Panc1 (cell line): ENCODE results near the gene ELAVL1. TPM values are rescaled to one million over a fixed set of nuclear protein-coding genes. Genes with fewer than 3 reads are reported as not detected.

Experiments used
- ATAC-seq: fragments of 200-7000 bp; cut with Tn5 transposase; 2 replicates; pipeline ENCODE4 v1.9.1; 2020; ENCODE audit warnings: mild to moderate bottlenecking, moderate library complexity
- BruUV-seq: library from RNA; stranded (reverse); fragments of 400-500 nt; replicated peaks from 2 replicates; lab custom pipeline; 2021; lab: Mats Ljungman, UMichigan
- CTCF ChIA-PET: fragments of 300-600 bp; sonication (Branson Sonifier 250); formaldehyde crosslinking; loops from one replicate; lab custom pipeline; 2022; ENCODE audit warnings: antibody characterized with exemption; lab: Charles Lee
- POLR2A ChIA-PET: fragments of 300-600 bp; sonication (Branson Sonifier 250); formaldehyde crosslinking; loops from one replicate; lab custom pipeline; 2022; ENCODE audit warnings: antibody characterized with exemption; lab: Charles Lee
- DNase-seq: peaks from one replicate; pipeline ENCODE4 v3.0.0-alpha.2; 2010; ENCODE audit warnings: low read depth, low spot score
- H3K27ac ChIP-seq: 2 replicates; pipeline ENCODE4 v1.5.1; 2011; ENCODE audit warnings: mild to moderate bottlenecking, low read length, inconsistent platforms
- H3K27me3 ChIP-seq: fragments of 200-500 bp; sonication (Bioruptor generic); 2 replicates; pipeline ENCODE4 v1.6.0; 2014; ENCODE audit warnings: low read length, inconsistent platforms; ENCODE audit not compliant: control insufficient read depth, insufficient read depth
- H3K36me3 ChIP-seq: fragments of 200-500 bp; sonication (Bioruptor generic); 2 replicates; pipeline ENCODE4 v1.5.1; 2014; ENCODE audit warnings: inconsistent platforms, mild to moderate bottlenecking, low read length, moderate library complexity; ENCODE audit not compliant: control insufficient read depth, insufficient read depth
- H3K4me1 ChIP-seq: 2 replicates; pipeline ENCODE4 v1.5.1; 2011; ENCODE audit warnings: inconsistent platforms, mild to moderate bottlenecking, low read length, moderate library complexity; ENCODE audit not compliant: control insufficient read depth, insufficient read depth
- H3K4me3 ChIP-seq, 2 experiments: 2 replicates each; pipeline ENCODE4 v1.5.1; 2011 to 2012; ENCODE audit warnings: low read depth in 2 of 2, low read length in 2 of 2, mild to moderate bottlenecking in 2 of 2, inconsistent platforms in 1 of 2, moderate library complexity in 1 of 2
- H3K9me3 ChIP-seq: fragments of 200-500 bp; sonication (Bioruptor generic); 2 replicates; pipeline ENCODE4 v1.5.1; 2014; ENCODE audit warnings: low read depth, mild to moderate bottlenecking, inconsistent platforms, low read length, moderate library complexity; ENCODE audit not compliant: control insufficient read depth, insufficient read depth
- POLR2AphosphoS5 ChIP-seq: IDR thresholded peaks from 2 replicates; pipeline ENCODE4 v1.6.1; 2012; ENCODE audit warnings: mild to moderate bottlenecking, low read depth, low read length, moderate library complexity
- SIN3A ChIP-seq: IDR thresholded peaks from 2 replicates; pipeline ENCODE4 v1.6.1; 2012; ENCODE audit warnings: low read depth, mild to moderate bottlenecking, low read length, moderate library complexity, borderline replicate concordance; ENCODE audit not compliant: insufficient read depth
- TCF7L2 ChIP-seq: IDR thresholded peaks from 2 replicates; pipeline ENCODE4 v1.6.1; 2011; ENCODE audit warnings: mild to moderate bottlenecking, low read depth, low read length, inconsistent platforms
- in situ Hi-C: cut with HindIII; loops from 2 replicates; pipeline ENCODE4 v1.10.0; 2016; ENCODE audit warnings: low sequenced_read_pairs, low pct_unique_long_range_greater_than_20kb
- intact Hi-C: fragments of 100-400 bp; cut with micrococcal nuclease; formaldehyde crosslinking; loops from one replicate; pipeline ENCODE4 v1.10.0; 2022; ENCODE audit not compliant: unreplicated experiment
- total RNA-seq: library from RNA; stranded (reverse); gene quantifications from one replicate; pipeline ENCODE4 v1.2.1, GENCODE V29; 2021; ENCODE audit not compliant: unreplicated experiment
- TF ChIP-seq, protein P1 (sequence below): fragments of 450-650 bp; IDR thresholded peaks from 2 replicates; pipeline ENCODE4 v1.5.1; 2017; ENCODE audit warnings: mild to moderate bottlenecking
- TF ChIP-seq, protein P2 (sequence below), 2 experiments: IDR thresholded peaks; 2 replicates each; pipeline ENCODE4 v1.6.1; 2011 to 2012; ENCODE audit warnings: low read depth in 2 of 2, control low read depth in 1 of 2, low read length in 1 of 2, mild to moderate bottlenecking in 1 of 2, moderate library complexity in 1 of 2; ENCODE audit not compliant: insufficient read depth in 1 of 2

Gene ELAVL1
- total RNA-seq, 1 experiment from 2014 or later = 123 TPM

DNA sequence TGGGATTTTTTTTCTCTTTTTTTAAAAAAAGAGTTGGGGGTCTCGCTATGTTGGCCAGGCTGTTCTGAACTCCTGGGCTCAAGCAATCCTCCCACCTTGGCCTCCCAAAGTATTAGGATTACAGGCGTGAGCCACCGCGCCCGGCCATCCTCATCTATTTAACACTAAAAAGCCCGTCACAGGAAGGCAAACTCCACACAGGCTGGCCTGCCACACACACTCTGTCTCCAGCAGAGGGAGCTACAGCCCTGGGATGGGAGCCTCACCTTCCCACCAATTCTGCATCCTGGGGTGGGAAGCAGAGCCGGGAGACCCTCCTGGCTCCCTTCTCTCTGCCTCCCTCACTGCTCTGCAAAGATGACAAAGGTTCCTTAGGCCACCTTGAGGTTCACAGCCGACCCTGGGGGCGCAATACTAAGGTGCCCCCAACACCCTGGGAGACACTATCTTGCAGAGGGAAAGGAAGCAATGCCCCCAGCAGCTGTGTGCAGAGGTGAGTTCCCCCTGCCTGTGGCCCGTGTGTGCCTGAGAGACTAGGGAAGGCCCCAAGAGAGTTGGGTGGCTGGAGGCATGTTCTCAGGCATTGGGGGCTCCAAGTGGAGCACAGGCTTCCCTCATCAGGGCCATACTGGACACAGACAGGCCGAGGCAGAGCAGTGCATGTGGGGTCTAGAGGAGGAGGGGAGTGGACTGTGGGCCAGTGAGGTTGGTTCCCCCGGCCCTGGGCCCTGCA lies 34.6 kb downstream of the ELAVL1 start:
- Histone ChIP-seq H3K4me3 (no peak overlapping the region), H3K36me3 (peaks cover 5% of the 10 kb centered on the region), H3K9me3 (no peaks in the 10 kb centered on the region), H3K27me3 (no peaks in the 10 kb centered on the region), H3K4me1 (no peaks in the 10 kb centered on the region), H3K27ac (no peak overlapping the region)
- intact Hi-C loops (no loop called here), in situ Hi-C loops (no loop called here)
- TF ChIP-seq, protein P1, sequence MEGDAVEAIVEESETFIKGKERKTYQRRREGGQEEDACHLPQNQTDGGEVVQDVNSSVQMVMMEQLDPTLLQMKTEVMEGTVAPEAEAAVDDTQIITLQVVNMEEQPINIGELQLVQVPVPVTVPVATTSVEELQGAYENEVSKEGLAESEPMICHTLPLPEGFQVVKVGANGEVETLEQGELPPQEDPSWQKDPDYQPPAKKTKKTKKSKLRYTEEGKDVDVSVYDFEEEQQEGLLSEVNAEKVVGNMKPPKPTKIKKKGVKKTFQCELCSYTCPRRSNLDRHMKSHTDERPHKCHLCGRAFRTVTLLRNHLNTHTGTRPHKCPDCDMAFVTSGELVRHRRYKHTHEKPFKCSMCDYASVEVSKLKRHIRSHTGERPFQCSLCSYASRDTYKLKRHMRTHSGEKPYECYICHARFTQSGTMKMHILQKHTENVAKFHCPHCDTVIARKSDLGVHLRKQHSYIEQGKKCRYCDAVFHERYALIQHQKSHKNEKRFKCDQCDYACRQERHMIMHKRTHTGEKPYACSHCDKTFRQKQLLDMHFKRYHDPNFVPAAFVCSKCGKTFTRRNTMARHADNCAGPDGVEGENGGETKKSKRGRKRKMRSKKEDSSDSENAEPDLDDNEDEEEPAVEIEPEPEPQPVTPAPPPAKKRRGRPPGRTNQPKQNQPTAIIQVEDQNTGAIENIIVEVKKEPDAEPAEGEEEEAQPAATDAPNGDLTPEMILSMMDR = peak; percentile 89
- TF ChIP-seq POLR2AphosphoS5 = no peak
- ChIA-PET POLR2A (no interaction called here), CTCF (interaction anchor here (0.7 kb wide), 1 partner anchor 252 kb away, joined by 4 read pairs; no protein-coding TSS in a partner anchor)
- peak; percentile 81 for ATAC-seq
- BruUV-seq = no TSS peak
- DNase-seq = no peak

DNA sequence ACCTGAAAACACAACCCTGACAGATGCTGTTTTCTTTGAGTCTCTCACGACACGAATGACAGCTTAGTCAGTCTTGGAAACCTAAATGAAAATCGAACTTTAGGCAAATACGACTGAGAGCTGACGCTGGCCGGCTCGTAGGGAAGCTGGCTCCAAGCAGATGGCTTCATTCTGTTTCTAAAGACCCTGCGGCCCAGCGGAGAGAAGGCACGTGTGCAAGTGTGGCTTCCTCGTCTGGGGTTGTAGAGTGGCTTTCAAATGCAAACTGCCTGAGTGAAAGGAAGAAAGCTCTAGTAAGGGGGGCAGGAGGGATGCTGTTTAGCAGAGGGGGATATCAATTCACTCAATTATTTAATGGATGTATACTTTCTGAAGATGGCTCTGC lies 35.9 kb downstream of the ELAVL1 start:
- DNase-seq (no peak), ATAC-seq (no peak)
- H3K4me1 ChIP-seq = no peaks in the 10 kb centered on the region
- no peaks in the 10 kb centered on the region for H3K9me3 ChIP-seq
- in situ Hi-C loops = no loop called here
- H3K36me3 ChIP-seq = peaks cover 5% of the 10 kb centered on the region
- ChIA-PET POLR2A (interaction anchor here (0.5 kb wide), 1 partner anchor 8 kb away, joined by 3 read pairs; no protein-coding TSS in a partner anchor), CTCF (interaction anchor here (0.8 kb wide), 1 partner anchor 14 kb away, joined by 3 read pairs; no protein-coding TSS in a partner anchor)
- BruUV-seq = TSS peak; percentile 45
- no peaks in the 10 kb centered on the region for H3K27me3 ChIP-seq
- no peak overlapping the region for H3K27ac ChIP-seq
- H3K4me3 ChIP-seq = no peak overlapping the region
- intact Hi-C loops = no loop called here
- TF ChIP-seq, protein P1 = no peak
- TF ChIP-seq TCF7L2 = no peak
- TF ChIP-seq SIN3A = no peak
- TF ChIP-seq POLR2AphosphoS5 = no peak
- TF ChIP-seq, protein P2, sequence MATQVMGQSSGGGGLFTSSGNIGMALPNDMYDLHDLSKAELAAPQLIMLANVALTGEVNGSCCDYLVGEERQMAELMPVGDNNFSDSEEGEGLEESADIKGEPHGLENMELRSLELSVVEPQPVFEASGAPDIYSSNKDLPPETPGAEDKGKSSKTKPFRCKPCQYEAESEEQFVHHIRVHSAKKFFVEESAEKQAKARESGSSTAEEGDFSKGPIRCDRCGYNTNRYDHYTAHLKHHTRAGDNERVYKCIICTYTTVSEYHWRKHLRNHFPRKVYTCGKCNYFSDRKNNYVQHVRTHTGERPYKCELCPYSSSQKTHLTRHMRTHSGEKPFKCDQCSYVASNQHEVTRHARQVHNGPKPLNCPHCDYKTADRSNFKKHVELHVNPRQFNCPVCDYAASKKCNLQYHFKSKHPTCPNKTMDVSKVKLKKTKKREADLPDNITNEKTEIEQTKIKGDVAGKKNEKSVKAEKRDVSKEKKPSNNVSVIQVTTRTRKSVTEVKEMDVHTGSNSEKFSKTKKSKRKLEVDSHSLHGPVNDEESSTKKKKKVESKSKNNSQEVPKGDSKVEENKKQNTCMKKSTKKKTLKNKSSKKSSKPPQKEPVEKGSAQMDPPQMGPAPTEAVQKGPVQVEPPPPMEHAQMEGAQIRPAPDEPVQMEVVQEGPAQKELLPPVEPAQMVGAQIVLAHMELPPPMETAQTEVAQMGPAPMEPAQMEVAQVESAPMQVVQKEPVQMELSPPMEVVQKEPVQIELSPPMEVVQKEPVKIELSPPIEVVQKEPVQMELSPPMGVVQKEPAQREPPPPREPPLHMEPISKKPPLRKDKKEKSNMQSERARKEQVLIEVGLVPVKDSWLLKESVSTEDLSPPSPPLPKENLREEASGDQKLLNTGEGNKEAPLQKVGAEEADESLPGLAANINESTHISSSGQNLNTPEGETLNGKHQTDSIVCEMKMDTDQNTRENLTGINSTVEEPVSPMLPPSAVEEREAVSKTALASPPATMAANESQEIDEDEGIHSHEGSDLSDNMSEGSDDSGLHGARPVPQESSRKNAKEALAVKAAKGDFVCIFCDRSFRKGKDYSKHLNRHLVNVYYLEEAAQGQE (IDR thresholded peaks at IDR 0.05; ENCODE audit: insufficient read depth in 1 of 2, low read depth in 2 of 2, low read length in 1 of 2) = no peak
